ENCODE data around the gene PRSS27. TPM values are rescaled to one million over a fixed set of nuclear protein-coding genes. Genes with fewer than 3 reads are reported as not detected.

PRSS27 gene
- 1 to 10 TPM; 1.5 to 2.0 (median 1.8) TPM for polyA plus RNA-seq (ENCODE audit: insufficient read length in 3 of 3)
- long read RNA-seq, donor 1, partial matches to known transcripts = 0 of 1 reads
- long read RNA-seq, donor 1, other reads (novel, unspliced or antisense) = 0 of 1 reads
- long read RNA-seq, donor 2, partial matches to known transcripts = 0 of 3 reads
- long read RNA-seq, donor 2, other reads (novel, unspliced or antisense) = 0 of 3 reads
- long read RNA-seq, donor 3, partial matches to known transcripts = 0 of 3 reads
- long read RNA-seq, donor 3, other reads (novel, unspliced or antisense) = 0 of 3 reads
- long read RNA-seq, donor 4 = 0 reads
- long read RNA-seq, donor 5 = 0 reads
- long read RNA-seq, donor 6, partial matches to known transcripts = 0 of 2 reads
- long read RNA-seq, donor 6, other reads (novel, unspliced or antisense) = 0 of 2 reads
- long read RNA-seq, donor 7, partial matches to known transcripts = 0 of 1 reads
- long read RNA-seq, donor 7, other reads (novel, unspliced or antisense) = 0 of 1 reads
- long read RNA-seq, donor 8 = 0 reads
- long read RNA-seq, donor 9, partial matches to known transcripts = 0 of 1 reads
- long read RNA-seq, donor 9, other reads (novel, unspliced or antisense) = 0 of 1 reads
- long read RNA-seq, donor 10, partial matches to known transcripts = 0 of 1 reads
- long read RNA-seq, donor 10, other reads (novel, unspliced or antisense) = 0 of 1 reads
- long read RNA-seq, donor 11, partial matches to known transcripts = 0 of 1 reads
- long read RNA-seq, donor 11, other reads (novel, unspliced or antisense) = 0 of 1 reads
- long read RNA-seq, donor 12 = 0 reads
- long read RNA-seq, donor 13 = 0 reads
- long read RNA-seq, donor 14, partial matches to known transcripts = 0 of 2 reads
- long read RNA-seq, donor 14, other reads (novel, unspliced or antisense) = 0 of 2 reads
- long read RNA-seq, donor 15, partial matches to known transcripts = 0 of 2 reads
- long read RNA-seq, donor 15, other reads (novel, unspliced or antisense) = 0 of 2 reads
- long read RNA-seq, donor 16, partial matches to known transcripts = 0 of 6 reads
- long read RNA-seq, donor 16, other reads (novel, unspliced or antisense) = 0 of 6 reads

GRCh38 chr16:2720064-2720457, at the start of gene PRSS27:
Gene PRSS27, minus strand, starts transcription at chr16:2720224. Its CDS starts 64 bp downstream, at chr16:2720160.
- DNase-seq (ENCODE audit: extremely low read depth in 1 of 11, low read depth in 9 of 11, low spot score in 4 of 11) = no peak

- no peak for DNase-seq (ENCODE audit: extremely low read depth in 1 of 11, low read depth in 9 of 11, low spot score in 4 of 11)
Measured at GRCh38 chr16:2769675-2770056, 49.6 kb upstream of the PRSS27 start.

GRCh38 chr16:2769100-2769529, 49.1 kb upstream of the PRSS27 start:
- no peak for DNase-seq (ENCODE audit: extremely low read depth in 1 of 11, low read depth in 9 of 11, low spot score in 4 of 11)

- DNase-seq (ENCODE audit: extremely low read depth in 1 of 11, low read depth in 9 of 11, low spot score in 4 of 11) = no peak
Measured at GRCh38 chr16:2768403-2769089, 48.5 kb upstream of the PRSS27 start.

- no peak for DNase-seq (ENCODE audit: extremely low read depth in 1 of 11, low read depth in 9 of 11, low spot score in 4 of 11)
Measured at GRCh38 chr16:2767891-2768290, 47.9 kb upstream of the PRSS27 start.

GRCh38 chr16:2767140-2767731, 47.2 kb upstream of the PRSS27 start:
- no peak for DNase-seq (ENCODE audit: extremely low read depth in 1 of 11, low read depth in 9 of 11, low spot score in 4 of 11)

- no peak for DNase-seq (ENCODE audit: extremely low read depth in 1 of 11, low read depth in 9 of 11, low spot score in 4 of 11)
Measured at GRCh38 chr16:2766430-2767139, 46.6 kb upstream of the PRSS27 start.

GRCh38 chr16:2765462-2766404, 45.7 kb upstream of the PRSS27 start:
- no peak for DNase-seq (ENCODE audit: extremely low read depth in 1 of 11, low read depth in 9 of 11, low spot score in 4 of 11)

GRCh38 chr16:2764718-2765117, 44.7 kb upstream of the PRSS27 start:
- DNase-seq (ENCODE audit: extremely low read depth in 1 of 11, low read depth in 9 of 11, low spot score in 4 of 11) = no peak

GRCh38 chr16:2763173-2763572, 43.1 kb upstream of the PRSS27 start:
- DNase-seq (ENCODE audit: extremely low read depth in 1 of 11, low read depth in 9 of 11, low spot score in 4 of 11) = no peak

- no peak for DNase-seq (ENCODE audit: extremely low read depth in 1 of 11, low read depth in 9 of 11, low spot score in 4 of 11)
Measured at GRCh38 chr16:2762711-2763110, 42.7 kb upstream of the PRSS27 start.

GRCh38 chr16:2761886-2762583, 42.0 kb upstream of the PRSS27 start:
- no peak for DNase-seq (ENCODE audit: extremely low read depth in 1 of 11, low read depth in 9 of 11, low spot score in 4 of 11)

GRCh38 chr16:2761472-2761871, 41.4 kb upstream of the PRSS27 start:
- DNase-seq (ENCODE audit: extremely low read depth in 1 of 11, low read depth in 9 of 11, low spot score in 4 of 11) = no peak

GRCh38 chr16:2757344-2757743, 37.3 kb upstream of the PRSS27 start:
- no peak for DNase-seq (ENCODE audit: extremely low read depth in 1 of 11, low read depth in 9 of 11, low spot score in 4 of 11)

GRCh38 chr16:2756288-2757015, 36.4 kb upstream of the PRSS27 start:
- DNase-seq (ENCODE audit: extremely low read depth in 1 of 11, low read depth in 9 of 11, low spot score in 4 of 11) = no peak

- no peak for DNase-seq (ENCODE audit: extremely low read depth in 1 of 11, low read depth in 9 of 11, low spot score in 4 of 11)
Measured at GRCh38 chr16:2755158-2755557, 35.1 kb upstream of the PRSS27 start.
